Muscle of leg (tissue), 11 donors: ENCODE data around the gene MAN1A1. TPM values are rescaled to one million over a fixed set of nuclear protein-coding genes. Genes with fewer than 3 reads are reported as not detected.

Experiments used
- DNase-seq: peaks from one replicate; pipeline ENCODE4 v3.0.0; 2013
- H3K27ac ChIP-seq: one replicate; pipeline ENCODE4 v1.5.1; 2013; ENCODE audit warnings: mild to moderate bottlenecking, low read length, control low read depth
- H3K27me3 ChIP-seq: one replicate; pipeline ENCODE4 v1.6.1; 2013; ENCODE audit warnings: low read length; ENCODE audit not compliant: control insufficient read depth, insufficient read depth
- H3K36me3 ChIP-seq: one replicate; pipeline ENCODE4 v1.6.1; 2013; ENCODE audit warnings: low read length; ENCODE audit not compliant: control insufficient read depth, insufficient read depth
- H3K4me1 ChIP-seq: one replicate; pipeline ENCODE4 v1.6.1; 2013; ENCODE audit warnings: low read length; ENCODE audit not compliant: control insufficient read depth, insufficient read depth
- H3K4me3 ChIP-seq: one replicate; pipeline ENCODE4 v1.5.1; 2013; ENCODE audit warnings: low read length, control low read depth
- H3K9me3 ChIP-seq: replicated peaks from 2 replicates; pipeline ENCODE4 v1.6.1; 2013; ENCODE audit warnings: low read depth, low read length; ENCODE audit not compliant: control insufficient read depth
- WGBS: methylation state at CpG from one replicate; pipeline ENCODE4 v1.1.5; 2013; ENCODE audit warnings: missing lambda C conversion rate; ENCODE audit not compliant: insufficient coverage; 5-methylcytosine and 5-hydroxymethylcytosine counted together
- polyA plus RNA-seq, 8 donors: library from polyadenylated mRNA; unstranded; fragments of 120-200 nt; gene quantifications; one replicate each; pipeline versions ENCODE4 v1.2.1 to v1.2.3, GENCODE V29; 2013; ENCODE audit warnings: inconsistent platforms in 1 of 8, low replicate concordance in 1 of 8; ENCODE audit not compliant: insufficient read length in 8 of 8, insufficient read depth in 1 of 8
- total RNA-seq: library from RNA; stranded (reverse); fragments of 120-200 nt; gene quantifications from one replicate; pipeline ENCODE4 v1.2.4, GENCODE V29; 2013

MAN1A1 gene
- total and polyA plus RNA-seq, 9 donors: 21.8 to 48.2 (median 33.0) TPM

DNA sequence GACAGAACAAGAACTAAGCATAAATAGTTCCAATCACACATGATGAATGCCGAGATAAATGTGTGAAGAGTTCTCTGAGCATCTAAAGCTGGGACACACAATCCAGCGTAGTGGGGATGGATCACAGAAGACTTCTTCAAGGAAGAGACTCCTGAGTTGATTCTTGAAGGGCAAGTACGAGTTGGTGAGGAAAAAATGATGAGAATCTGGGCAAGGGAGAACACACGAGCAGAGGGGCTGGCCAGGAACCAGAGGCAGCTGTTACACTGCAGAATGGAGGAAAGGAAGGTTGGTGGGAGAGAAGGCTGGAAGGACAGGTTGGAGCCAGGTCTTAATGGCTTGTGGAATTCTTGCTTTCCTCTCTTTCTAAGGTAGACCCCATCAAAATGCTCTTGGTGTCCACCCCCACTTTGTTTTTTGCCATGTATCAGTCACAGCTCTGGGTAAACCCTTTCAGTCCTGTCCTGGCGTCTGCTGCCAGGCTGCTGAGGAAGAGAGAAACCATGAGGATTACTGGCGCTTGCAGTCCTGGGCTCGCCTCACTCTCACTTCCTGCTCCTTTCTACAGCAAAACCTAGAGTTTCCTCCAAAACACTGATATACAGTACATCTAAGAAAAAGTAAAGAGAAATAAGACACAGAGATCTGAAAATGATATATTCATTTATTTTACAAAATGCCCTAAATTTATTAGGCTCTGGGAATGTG, 143.5 kb downstream of the MAN1A1 start:
- Histone ChIP-seq H3K4me1 (no peaks in the 10 kb centered on the region), H3K36me3 (peaks cover 13% of the 10 kb centered on the region), H3K27me3 (no peaks in the 10 kb centered on the region), H3K27ac (no peak overlapping the region), H3K4me3 (no peak overlapping the region), H3K9me3 (no peaks in the 10 kb centered on the region)
- WGBS: 75% methylated on average over 5 of the region's 7 CpGs
- DNase-seq: no peak

DNA sequence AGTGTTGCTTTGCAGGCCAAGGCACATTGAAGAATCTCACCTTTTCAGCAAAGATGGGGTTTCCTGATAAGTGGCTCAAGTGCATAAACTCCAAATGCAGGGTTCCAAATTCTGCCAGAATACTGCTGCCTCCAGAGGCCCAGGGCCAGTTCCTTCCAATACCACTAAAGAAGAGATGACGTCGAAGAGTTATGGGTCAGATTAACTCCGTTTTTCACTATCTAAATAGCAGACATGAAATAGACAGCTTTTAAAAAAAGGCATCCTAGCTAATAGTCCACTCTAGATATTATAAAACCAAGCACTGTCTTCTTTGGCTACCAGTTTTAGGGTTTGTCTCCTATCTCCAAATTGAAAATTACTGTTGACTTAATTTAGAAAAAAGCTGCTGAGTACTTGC, 144.8 kb downstream of the MAN1A1 start:
- no peaks in the 10 kb centered on the region for H3K9me3 ChIP-seq
- WGBS: no CpG with 5 or more reads among the region's 3 CpGs
- no peak for DNase-seq
- no peaks in the 10 kb centered on the region for H3K4me1 ChIP-seq
- H3K4me3 ChIP-seq: no peak overlapping the region
- peaks cover 13% of the 10 kb centered on the region for H3K36me3 ChIP-seq
- H3K27me3 ChIP-seq: no peaks in the 10 kb centered on the region
- no peak overlapping the region for H3K27ac ChIP-seq

DNA sequence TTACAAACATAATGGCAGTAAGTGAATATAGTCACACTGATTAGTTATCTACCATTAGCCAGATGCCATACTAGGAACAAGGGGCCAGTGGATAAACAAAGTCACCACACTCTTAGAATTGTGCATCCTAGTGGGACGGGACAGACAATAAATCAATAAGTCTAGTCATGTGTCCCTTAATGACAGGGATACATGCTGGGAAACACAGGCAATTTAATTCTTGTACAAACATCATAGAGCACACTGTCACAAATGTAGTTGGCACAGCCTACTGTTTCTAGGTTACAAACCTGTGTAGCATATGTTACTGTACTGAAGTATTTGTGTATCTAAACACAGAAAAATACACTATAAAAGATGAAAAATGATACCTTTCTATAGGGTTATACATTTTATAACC, 148.1 kb downstream of the MAN1A1 start:
- no peaks in the 10 kb centered on the region for H3K9me3 ChIP-seq
- 100% methylated on average over 1 of the region's 1 CpG for WGBS
- H3K4me1 ChIP-seq: no peaks in the 10 kb centered on the region
- H3K4me3 ChIP-seq: no peak overlapping the region
- no peak for DNase-seq
- peaks cover 13% of the 10 kb centered on the region for H3K36me3 ChIP-seq
- no peaks in the 10 kb centered on the region for H3K27me3 ChIP-seq
- H3K27ac ChIP-seq: no peak overlapping the region

DNA sequence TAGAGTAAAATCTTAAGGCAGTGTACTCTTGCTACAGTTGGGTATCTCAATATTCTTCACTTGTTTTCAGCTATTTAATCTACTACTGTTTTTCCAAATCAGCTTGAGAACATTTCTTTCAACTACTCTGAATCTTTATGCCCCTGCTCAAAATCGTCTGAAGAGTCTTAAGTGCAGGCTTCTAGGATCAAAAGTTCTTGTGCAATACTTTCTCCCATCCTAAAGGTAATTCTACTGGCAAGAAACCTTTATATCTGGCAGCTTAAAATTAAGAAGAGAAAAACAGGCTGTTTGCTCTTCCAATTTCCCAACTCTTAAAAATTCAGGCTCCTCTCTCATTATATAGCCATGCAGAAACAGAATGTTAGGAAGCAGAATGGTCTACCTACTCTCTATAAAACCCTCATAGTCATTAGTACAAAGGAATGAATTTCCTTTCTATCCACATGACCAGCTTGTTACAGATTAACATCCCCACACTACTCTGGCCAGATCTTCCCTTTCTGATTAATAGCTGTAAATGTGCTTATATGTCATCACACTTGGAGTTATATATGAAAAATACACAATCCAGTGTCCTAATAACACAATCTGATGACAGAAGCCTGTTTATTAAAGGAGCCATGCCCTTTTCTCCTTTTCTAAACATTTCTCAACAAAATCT, 148.9 kb downstream of the MAN1A1 start:
- peaks cover 13% of the 10 kb centered on the region for H3K36me3 ChIP-seq
- no peaks in the 10 kb centered on the region for H3K4me1 ChIP-seq
- no peak for DNase-seq
- no peaks in the 10 kb centered on the region for H3K9me3 ChIP-seq
- WGBS: no CpG with 5 or more reads among the region's 1 CpG
- no peaks in the 10 kb centered on the region for H3K27me3 ChIP-seq
- no peak overlapping the region for H3K27ac ChIP-seq
- no peak overlapping the region for H3K4me3 ChIP-seq

DNA sequence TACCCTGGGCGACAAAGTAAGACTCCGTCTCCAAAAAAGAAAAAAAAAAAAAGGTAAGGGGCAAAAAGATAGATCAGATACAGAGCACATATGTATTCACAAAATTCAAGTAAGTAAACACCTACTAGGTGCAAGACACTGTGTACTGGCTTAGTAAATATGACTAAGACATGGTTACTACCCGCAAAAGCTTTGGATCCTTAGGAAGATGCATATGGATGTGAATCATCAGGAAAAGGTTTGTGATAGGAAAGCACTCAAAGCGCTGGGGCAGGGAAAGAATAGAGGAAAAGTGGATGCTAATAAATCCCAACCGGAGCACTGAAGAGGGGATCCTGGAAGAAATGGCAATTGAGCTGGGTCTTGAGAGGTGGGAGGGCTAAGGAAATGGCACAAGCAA, 152.3 kb downstream of the MAN1A1 start:
- Histone ChIP-seq H3K4me3 (no peak overlapping the region), H3K4me1 (no peaks in the 10 kb centered on the region), H3K27ac (no peak overlapping the region), H3K27me3 (no peaks in the 10 kb centered on the region), H3K36me3 (no peaks in the 10 kb centered on the region), H3K9me3 (no peaks in the 10 kb centered on the region)
- DNase-seq: no peak
- 92% methylated on average over 3 of the region's 5 CpGs for WGBS

DNA sequence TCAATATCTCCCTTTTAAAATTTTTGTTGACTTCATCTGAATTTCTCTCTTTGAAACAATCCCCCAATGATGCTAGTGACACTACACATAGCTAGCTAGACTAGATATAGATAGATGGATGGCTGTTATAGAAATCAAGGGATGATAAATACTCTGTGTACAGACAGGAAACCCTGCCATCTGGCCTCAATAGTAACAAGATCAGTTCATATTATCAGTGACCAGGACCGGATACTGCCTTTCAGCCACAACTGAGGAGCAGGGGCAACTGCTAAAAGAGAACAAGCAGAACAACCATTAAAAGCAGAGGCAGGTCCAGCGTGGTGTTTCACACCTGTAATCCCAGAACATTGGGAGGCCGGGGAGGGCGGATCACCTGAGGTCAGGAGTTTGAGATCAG, 152.8 kb downstream of the MAN1A1 start:
- no peak for DNase-seq
- Histone ChIP-seq H3K9me3 (no peaks in the 10 kb centered on the region), H3K36me3 (no peaks in the 10 kb centered on the region), H3K4me1 (no peaks in the 10 kb centered on the region), H3K4me3 (no peak overlapping the region), H3K27ac (no peak overlapping the region), H3K27me3 (no peaks in the 10 kb centered on the region)
- WGBS: 49% methylated on average over 4 of the region's 4 CpGs

DNA sequence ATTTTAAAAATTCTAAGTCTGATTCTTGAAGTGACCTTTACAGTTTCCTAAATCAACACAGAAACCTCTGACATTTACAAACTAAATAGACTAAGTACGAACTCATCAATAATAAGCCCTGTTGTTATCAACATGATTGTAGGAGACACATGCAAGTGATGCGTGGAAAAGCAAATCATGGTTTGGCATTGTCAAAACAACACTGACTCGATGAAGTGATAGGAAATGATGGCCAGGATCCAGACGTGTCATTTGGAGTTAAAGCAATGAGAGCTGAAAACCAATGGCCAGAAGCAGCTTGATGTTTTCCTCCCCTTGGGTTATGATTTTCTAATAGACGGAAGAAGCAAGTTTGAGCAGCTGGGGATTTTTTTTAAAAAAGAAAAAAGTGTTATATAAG, 153.7 kb downstream of the MAN1A1 start:
- Histone ChIP-seq H3K27me3 (no peaks in the 10 kb centered on the region), H3K4me1 (no peaks in the 10 kb centered on the region), H3K4me3 (no peak overlapping the region), H3K36me3 (no peaks in the 10 kb centered on the region), H3K27ac (no peak overlapping the region), H3K9me3 (no peaks in the 10 kb centered on the region)
- 55% methylated on average over 4 of the region's 5 CpGs for WGBS
- no peak for DNase-seq

DNA sequence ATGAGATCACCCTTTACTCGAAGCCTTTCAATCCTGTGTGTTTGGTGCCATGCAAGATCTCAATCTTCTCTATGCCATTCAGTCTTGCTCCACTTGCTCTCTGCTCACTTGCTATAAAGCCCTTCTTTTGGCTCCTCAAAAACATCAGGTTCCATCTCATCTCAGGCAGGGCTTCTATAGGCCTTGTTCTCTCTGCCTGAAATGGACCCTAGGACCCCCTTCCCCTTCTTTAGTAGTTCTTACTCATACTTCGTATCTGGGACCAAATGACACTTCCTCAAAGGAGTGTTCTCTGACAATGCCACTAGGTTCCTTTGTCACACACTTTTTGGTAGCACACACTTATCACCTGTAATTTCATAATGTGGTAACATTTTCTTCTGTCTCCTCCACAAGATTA, 154.4 kb downstream of the MAN1A1 start:
- Histone ChIP-seq H3K4me1 (no peaks in the 10 kb centered on the region), H3K36me3 (peaks cover 1% of the 10 kb centered on the region), H3K27ac (no peak overlapping the region)

DNA sequence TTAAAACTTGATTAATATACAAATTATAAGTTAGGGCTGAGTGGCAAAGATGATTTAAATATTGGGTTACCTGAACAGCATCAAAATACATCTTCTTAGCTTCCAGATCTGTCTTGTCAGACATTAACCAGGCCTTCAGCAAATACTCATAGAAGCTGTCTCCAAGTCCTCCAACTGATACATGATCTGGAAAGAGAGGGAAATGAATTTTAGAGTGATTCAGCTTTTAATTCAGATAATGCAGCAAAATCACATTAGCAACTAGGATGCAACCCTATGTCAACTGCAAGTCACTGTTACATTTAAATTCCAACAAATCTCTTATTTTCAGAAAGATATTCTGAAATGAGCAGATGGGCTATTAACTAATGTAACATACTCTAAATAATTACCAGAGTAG, 155.9 kb downstream of the MAN1A1 start:
- Histone ChIP-seq H3K27me3 (no peaks in the 10 kb centered on the region), H3K4me1 (no peaks in the 10 kb centered on the region), H3K4me3 (no peak overlapping the region), H3K27ac (no peak overlapping the region), H3K9me3 (no peaks in the 10 kb centered on the region), H3K36me3 (peaks cover 6% of the 10 kb centered on the region)
- no peak for DNase-seq

More for the DNA sequence above, 154.4 kb downstream of the MAN1A1 start:
- WGBS: 100% methylated on average over 1 of the region's 2 CpGs
- DNase-seq: no peak
- Histone ChIP-seq H3K9me3 (no peaks in the 10 kb centered on the region), H3K27me3 (no peaks in the 10 kb centered on the region), H3K4me3 (no peak overlapping the region)

DNA sequence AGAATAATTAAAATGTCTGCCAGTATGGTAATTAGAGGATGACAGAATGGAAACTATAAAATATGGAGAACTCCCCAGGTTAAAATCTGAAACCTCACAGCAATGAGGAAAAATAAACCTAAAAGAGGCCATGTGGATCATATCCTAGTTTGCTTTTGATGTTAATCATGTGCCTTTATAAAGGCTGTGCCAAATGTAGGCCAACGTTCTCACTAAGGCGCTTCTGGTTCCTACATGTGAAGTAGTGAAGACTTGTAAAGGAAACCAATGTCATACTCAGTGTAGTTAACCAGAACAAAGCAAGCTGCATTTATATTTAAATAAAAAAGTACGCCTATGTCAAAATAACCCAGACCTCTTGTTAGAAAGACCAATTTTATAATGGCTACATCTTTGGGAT, 157.4 kb downstream of the MAN1A1 start:
- no peak for DNase-seq
- no CpG with 5 or more reads among the region's 3 CpGs for WGBS
- no peak overlapping the region for H3K27ac ChIP-seq
- no peaks in the 10 kb centered on the region for H3K9me3 ChIP-seq
- H3K27me3 ChIP-seq: no peaks in the 10 kb centered on the region
- H3K36me3 ChIP-seq: peaks cover 6% of the 10 kb centered on the region
- no peaks in the 10 kb centered on the region for H3K4me1 ChIP-seq
- no peak overlapping the region for H3K4me3 ChIP-seq
